SKM-1 (cell line): ENCODE measurements around the gene PDLIM5.

Source experiments
- DNase-seq: peaks from one replicate; lab custom pipeline; 2025; ENCODE audit not compliant: unreplicated experiment; lab: John Stamatoyannopoulos, UW

PDLIM5 gene

DNA sequence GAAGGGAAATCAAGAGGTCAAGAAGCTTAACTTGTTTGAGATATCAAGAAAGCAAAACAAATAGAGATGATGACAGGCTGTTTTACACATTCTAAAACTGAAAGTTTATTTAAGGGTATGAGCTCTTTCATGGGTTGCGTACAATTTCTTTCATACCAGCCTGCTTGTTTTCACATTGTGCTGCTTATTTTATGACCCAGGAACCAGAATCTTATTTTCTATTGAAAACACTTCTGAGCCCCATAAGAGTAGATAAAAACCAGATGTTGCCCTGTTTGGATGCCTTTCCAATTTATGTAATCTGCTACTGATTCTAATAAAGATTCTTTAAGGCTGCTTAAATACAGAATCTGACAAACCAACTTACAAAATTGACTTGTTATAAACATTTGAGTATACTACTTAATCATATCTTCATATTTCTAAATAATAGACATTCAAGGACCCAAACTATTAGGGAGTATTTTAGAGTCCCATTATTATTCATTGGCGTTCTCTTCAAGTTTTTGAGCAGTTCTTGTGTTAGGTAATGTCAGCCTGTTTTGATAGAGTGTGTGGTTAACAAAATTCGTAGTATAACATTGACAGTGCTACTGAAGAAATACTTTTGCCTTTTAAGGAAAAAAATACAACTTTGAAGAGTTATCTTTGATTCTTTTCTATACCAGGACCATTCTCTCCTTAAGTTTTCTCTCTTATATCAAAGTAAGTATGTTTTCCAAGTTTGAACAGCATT is 74.4 kb downstream of the PDLIM5 start:
- no peak for DNase-seq

DNA sequence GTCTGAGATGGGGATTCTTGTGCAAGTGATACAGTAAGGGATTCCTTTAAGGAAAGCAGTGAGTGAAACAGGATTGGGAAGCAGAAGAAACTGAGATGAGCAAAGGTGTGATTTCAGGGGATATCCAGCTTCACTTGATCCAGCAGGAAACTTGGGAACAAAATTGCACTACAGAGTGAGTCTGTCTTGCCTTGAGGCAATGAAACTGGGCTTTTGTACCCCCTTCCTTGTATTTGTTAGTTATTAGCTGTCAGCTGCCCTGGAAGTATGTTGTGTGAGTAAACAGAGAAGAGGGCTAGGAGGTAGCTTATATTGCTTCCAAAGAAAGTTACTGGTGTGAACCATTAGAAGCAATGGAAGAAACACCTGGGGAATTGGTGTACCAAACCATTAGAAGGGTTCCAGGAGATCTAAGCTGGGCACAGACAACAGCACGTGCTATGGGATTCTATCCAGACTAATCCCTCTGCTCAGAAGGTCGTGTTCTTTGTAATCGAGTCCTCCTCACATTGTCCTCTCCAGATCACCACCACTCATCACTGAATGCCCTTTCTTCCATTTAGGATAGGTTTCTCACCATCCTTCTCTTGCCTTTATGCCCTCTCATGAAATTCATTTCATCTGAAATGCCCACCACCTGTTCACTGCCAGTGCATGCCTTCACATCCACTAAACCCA is 76.0 kb downstream of the PDLIM5 start:
- DNase-seq = no peak

- no peak for DNase-seq
Observed at GRCh38 chr4:94528792-94529451, 77.2 kb downstream of the PDLIM5 start.

- no peak for DNase-seq
Observed at GRCh38 chr4:94530073-94530472, 78.3 kb downstream of the PDLIM5 start.

DNA sequence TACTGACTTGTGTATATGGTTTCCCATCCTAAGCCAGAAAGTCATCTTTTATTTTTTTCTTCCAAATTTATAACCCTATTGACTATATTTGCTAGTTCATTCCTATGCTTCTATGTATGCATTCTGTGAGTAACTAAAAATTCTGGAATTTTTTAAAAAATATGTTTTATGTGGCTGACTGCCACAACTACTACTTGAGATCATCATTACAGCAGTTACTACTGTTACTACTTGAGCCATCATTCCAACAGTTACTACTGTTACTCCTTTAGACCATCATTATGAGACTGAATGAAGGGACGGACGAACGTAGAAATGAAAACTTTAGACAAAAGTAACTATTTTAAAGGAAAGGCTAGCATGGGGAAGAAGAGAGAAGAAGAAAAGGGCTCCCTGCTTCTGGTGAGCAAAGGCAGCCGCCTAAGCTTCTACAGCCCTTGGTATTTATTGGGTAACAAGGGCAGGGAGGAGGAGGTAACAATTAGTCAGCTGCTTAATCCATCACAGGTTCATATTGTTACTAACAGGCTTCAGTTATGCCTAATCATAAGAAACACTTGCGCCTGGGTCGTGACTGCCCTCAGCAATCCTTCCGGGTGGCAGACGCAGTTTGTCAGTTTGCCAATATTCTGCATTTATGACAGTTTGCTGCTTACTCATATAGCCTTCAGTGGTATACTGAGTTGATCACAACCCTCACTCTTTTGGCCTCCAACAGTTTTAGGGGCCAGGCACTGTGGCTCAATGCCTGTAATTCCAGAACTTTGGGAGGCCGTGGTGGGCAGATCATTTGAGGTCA is 80.4 kb downstream of the PDLIM5 start:
- DNase-seq = no peak

DNA sequence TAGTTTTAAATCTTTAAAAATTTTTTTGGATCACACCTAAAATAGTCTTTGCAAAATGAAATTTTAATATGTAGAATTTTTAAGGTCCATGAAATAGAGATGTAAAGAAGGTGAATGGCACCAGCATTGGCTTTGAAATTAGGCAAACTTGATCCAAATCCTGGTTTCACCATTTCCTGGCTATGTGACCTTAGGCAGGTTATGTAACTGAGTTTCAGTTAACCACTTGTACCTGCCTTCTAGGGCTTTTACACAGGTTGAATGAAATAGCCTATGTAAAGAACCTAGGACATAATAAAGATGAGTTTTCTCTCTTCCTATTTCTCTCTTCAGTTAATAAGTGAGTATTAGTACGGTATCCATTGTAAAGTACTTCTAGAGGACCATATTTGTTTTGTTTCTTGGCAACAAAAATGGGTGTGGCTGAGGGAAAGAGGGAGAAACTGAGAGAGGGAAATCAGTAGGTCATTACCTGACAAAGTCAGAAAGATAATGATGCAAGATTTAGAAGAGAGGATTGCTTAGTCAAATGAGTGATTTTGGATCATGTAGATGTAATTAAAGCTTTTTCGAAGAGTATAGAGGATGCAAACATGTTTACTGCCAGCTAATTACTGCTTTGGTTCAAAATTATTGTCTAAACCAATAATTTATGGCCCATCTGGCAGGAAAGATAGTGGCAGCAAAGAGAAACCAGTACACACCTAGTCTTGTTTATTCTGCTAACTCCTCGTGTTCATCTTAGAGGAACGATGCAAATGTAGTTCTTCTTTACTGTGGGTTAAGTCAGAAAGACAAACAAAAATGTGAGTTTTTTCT is 81.9 kb downstream of the PDLIM5 start:
- DNase-seq = no peak

DNA sequence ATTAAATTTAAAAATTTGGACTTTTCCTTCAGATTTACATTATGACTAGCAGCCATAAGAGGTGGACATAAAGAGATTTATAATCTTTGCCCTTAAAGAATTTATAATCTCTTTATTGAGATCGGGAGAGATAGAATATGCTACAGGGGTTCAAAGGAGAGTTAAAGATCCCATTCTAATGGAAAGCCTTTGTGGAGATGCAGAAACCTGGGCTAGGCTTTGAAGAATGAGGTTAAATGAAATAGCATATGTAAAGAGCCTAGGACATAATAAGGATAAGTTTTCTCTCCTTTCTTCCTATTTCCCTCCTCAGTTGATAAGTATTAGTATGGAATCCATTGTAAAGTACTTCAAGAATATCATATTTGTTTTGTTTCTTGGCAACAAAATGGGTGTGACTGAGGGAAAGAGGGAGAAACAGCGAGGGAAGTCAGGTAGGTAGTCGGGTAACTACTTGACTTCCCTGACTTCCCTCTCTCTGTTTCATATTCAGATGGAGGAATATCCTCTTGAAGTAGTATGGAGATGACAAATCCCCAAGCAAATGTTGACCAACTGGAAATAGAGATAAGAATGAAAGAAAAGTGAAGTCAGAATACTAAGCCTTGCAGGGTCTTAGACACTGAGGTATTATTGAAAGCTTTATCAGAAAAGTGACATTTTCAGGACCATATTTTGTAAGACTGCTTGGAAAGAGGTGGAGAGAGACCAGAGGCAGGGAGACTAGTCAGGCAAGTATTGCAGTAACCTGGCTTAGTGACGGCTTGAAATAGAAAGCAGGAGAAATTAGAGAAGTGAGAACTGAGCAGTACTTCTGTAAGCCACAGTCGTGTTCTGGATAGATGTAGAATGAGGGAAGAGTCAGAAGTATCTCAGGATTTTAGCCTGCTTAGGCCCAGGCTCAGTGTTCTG is 82.9 kb downstream of the PDLIM5 start:
- DNase-seq = peak; percentile 70

DNA sequence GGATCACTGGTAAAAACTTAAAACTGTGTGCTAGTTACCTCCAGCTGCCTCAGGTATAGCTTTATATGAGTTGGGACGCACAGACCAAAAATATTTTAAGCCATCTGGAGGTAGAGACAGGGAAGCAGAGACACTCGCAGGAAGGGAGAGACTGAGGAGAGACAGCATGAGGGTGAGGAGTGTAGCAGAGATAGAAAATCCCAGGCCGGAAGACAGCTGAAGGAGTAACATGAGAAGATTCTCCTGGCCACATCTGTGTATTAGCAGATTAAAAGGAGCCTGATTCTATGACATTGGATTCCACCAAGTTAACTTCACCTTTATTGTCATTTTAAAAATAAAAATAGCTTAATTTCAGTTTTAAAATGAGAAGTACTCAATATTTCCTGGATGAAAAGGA is 84.3 kb downstream of the PDLIM5 start:
- DNase-seq = no peak

- DNase-seq = no peak
Observed at GRCh38 chr4:94536649-94537469, 85.1 kb downstream of the PDLIM5 start.

DNA sequence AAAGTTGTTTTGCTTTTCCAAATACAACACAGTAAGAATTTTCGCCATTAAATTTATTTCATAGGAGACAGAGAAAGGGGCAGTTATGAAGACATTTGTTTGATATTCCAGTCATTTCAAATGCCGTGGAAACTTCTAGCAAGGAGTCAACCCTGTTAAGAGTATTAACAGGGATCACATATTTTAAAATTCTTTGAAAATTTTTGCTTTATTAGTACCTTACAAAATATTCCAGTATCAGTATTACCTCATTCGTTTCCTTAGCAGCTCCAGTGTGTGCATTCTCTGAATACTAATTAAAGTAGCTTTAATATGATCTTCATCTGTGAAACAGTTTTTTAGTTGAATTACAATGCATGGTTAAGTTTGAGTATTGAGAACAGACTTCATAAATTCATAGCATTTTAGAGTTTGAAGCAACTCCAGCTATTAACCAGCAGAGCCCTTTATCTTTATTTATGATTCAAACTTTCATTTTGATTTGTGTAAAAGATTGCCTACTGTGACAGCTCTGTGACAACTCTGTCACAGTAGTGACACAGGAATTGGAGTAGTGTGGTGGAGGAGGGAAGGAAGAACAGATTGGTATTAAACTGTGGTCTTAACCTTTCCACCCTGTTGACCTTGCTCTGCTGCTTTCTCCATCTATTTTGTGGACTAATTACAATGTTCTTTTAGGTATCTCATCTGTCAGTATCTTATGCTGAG is 86.3 kb downstream of the PDLIM5 start:
- no peak for DNase-seq

DNA sequence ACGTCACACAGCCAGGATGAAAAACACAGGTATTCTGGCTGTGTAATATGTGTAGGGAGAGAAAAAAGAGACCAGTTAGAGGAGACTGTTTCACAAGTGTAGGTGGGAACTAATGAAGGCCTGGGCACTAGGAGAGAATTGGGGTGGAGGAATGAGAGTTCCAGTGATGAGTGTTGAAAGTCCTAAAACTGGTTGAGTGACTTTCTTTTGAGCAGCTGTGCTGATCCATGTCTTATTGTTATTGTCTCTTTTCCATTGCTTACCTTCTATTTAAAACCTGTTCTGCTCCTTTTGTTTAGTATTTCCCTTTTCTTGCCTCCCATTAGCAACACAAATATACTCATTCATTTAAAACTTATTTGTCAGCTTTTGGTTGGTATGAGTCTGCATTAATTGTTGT is 88.7 kb downstream of the PDLIM5 start:
- no peak for DNase-seq

- no peak for DNase-seq
Observed at GRCh38 chr4:94544811-94545210, 93.1 kb downstream of the PDLIM5 start.

GRCh38 chr4:94545296-94545695 is 93.6 kb downstream of the PDLIM5 start:
- no peak for DNase-seq

GRCh38 chr4:94546949-94547348 is 95.2 kb downstream of the PDLIM5 start:
- DNase-seq = no peak

- no peak for DNase-seq
Observed at GRCh38 chr4:94548571-94548970, 96.8 kb downstream of the PDLIM5 start.

DNA sequence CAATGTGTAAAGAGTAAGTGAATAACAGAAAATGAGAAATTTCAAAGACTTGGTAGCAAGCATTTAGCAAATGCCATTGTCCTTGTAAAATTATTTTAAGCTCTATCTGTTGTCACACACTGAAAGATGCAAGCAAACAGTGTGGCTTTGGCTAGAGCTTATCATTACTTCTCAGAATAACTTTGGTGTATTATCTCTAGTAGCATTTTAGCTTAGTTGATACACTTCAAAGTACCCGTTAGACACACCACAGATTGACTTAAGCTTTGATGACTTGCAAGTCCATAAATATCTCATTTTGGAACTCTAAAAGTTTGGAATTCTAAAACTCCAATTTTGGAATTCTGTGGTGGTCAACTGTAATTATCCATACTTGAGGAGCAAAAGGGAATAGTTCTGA is 98.6 kb downstream of the PDLIM5 start:
- no peak for DNase-seq

DNA sequence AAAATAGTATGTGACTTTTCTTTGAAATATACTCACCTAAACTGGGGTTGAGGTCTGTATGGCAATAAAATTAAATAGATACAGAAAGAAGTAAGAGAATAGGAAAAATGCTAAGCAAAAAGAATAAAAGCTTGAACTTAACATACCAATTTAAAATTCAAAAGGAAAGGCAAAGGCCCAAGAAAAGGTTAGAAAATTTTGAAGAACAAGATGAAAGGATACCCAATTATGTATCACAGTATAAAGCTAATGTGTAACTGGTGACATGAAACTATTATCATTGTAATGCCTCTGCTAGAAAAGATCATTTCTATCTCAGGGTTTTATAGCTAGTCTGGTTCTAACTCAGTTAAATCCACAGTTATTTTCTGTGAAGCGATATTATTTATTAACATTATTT is 99.1 kb downstream of the PDLIM5 start:
- DNase-seq = no peak
